Neural cell (in vitro differentiated cells): ENCODE results near the gene GRN.
"Not testable (repeated sequence)": the region's sequence is repeated elsewhere in the genome, so short reads cannot be mapped to it uniquely, and the experiment has no call there.

Experiments used
- CTCF ChIP-seq: fragments of 450-650 bp; IDR thresholded peaks from 2 replicates; pipeline ENCODE4 v1.5.1; 2014; ENCODE audit warnings: antibody characterized with exemption, mild to moderate bottlenecking, moderate library complexity; ENCODE audit not compliant: poor library complexity, severe bottlenecking
- EP300 ChIP-seq: fragments of 450-650 bp; conservative IDR thresholded peaks from 2 replicates; pipeline ENCODE4 v1.6.1; 2014; ENCODE audit warnings: antibody characterized with exemption, mild to moderate bottlenecking, moderate library complexity; ENCODE audit not compliant: poor library complexity, severe bottlenecking

- not testable (repeated sequence) for TF ChIP-seq CTCF, EP300
Measured at GRCh38 chr17:44329516-44329915, 15.6 kb upstream of the GRN start.
